VCaP (cell line): ENCODE results near the gene AAR2.

Source experiments
- H3K27ac ChIP-seq: fragments of 450-650 bp; 2 replicates; pipeline ENCODE4 v1.5.1; 2017
- CTCF ChIP-seq: fragments of 450-650 bp; conservative IDR thresholded peaks from 2 replicates; pipeline ENCODE4 v1.5.1; 2017; ENCODE audit warnings: mild to moderate bottlenecking, moderate library complexity

The AAR2 gene

DNA sequence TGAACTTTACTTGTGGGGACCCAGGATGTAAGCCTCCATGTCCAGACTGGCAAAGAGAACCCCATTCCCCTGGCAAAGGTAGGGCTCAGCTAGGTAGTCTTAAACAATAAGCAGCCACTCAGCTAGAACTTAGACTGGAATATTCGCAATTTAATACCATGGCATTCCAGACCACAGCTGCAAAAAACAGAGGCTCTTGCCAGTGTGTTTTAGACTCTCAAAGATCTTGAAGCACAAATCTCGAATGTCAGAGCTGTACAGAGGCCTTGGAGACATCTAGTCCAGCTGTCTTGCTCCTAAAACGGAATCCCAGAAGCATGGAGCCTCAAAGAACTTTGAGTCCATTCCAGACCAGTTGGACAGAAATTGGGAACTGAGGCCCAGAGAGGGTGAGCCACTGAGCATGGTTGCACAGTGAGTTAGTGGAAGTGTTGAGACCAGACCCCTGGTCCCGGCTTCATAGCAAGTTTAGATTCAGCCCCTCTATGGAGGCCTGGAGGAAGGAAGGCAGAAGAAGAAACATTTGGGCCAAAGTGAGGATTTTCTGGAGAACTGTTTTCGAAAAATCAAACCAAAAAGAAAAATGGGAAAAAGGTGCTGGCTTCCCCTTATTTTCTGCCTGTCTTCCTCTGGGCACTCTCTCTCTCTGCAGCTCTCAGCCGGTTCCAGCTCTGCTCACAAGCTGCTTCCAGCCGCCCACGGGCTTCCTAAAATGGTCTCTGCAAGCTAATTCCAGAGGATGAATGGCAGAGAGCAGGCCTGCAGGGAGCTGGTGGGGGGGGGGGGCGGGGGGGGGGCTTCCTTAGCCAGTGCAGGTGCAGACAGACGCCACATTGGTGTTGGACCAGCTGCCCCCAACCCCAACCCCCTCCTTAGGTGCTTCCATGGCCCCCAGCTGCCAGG lies 32.4 kb downstream of the AAR2 start:
- H3K27ac ChIP-seq = no peak overlapping the region
- TF ChIP-seq CTCF = no peak

- H3K27ac ChIP-seq = no peak overlapping the region
- TF ChIP-seq CTCF = no peak
Measured at GRCh38 chr20:36269507-36269906, 33.2 kb downstream of the AAR2 start.

GRCh38 chr20:36270744-36271638 lies 34.7 kb downstream of the AAR2 start:
- H3K27ac ChIP-seq = no peak overlapping the region
- TF ChIP-seq CTCF = no peak

- TF ChIP-seq CTCF = no peak
- no peak overlapping the region for H3K27ac ChIP-seq
Measured at GRCh38 chr20:36271639-36272546, 35.6 kb downstream of the AAR2 start.

- TF ChIP-seq CTCF = no peak
Measured at GRCh38 chr20:36272547-36273220, 36.4 kb downstream of the AAR2 start.

DNA sequence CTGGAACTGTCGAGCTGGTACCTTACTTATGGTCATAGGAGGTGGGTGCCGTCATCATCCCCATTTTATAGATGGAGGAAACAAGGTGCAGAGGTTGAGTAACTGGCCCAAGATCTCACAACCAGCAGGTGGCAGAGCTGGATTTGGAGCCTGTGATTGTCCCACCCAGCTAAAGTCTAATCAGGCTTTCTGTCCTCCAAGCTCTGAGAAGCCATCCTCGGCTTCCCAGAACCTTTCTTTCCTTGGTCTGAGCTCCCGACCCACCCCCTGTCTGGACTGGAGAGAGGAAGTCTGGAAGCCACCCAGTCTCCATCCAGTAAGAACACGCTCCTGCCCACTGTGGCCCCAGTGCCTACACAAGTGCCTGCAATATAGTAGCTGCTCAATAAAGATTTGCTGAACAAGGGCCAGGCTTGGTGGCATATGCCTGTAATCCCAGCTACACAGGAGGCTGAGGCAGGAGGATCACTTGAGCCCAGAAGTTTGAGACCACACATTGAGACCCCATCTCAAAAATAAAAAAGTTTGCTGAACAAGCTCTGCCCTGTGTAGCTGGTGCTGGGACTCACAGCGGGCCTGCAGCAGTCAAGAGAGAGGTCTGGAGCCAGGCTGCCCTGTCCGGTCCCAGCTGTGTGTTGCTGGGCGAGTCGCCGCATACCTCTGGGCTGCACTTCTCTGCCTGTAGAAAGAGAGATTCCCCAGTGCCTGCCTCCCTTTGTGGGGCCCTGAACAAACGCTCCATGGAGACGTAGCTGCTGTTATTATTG lies 37.3 kb downstream of the AAR2 start:
- TF ChIP-seq CTCF = peak; percentile 72
- H3K27ac ChIP-seq = no peak overlapping the region

More at GRCh38 chr20:36272547-36273220, 36.4 kb downstream of the AAR2 start:
- H3K27ac ChIP-seq = no peak overlapping the region
